Muscle layer of duodenum (tissue), 2 donors: ENCODE results near the gene KRT84.

Experiments used
- H3K27ac ChIP-seq: one replicate; pipeline ENCODE4 v1.7.0; 2013; ENCODE audit warnings: mild to moderate bottlenecking, low read length
- H3K27me3 ChIP-seq: one replicate; pipeline ENCODE4 v1.7.0; 2013; ENCODE audit warnings: low read depth, mild to moderate bottlenecking, control low read depth, low read length
- H3K36me3 ChIP-seq, 2 donors: one replicate each; pipeline ENCODE4 v1.7.0; 2013; ENCODE audit warnings: low read length in 2 of 2, control low read depth in 1 of 2, mild to moderate bottlenecking in 1 of 2; ENCODE audit not compliant: insufficient read depth in 2 of 2, control insufficient read depth in 1 of 2
- H3K4me1 ChIP-seq, 2 donors: one replicate each; pipeline ENCODE4 v1.7.0; 2013; ENCODE audit warnings: low read length in 2 of 2, mild to moderate bottlenecking in 2 of 2, control low read depth in 1 of 2, moderate library complexity in 1 of 2; ENCODE audit not compliant: insufficient read depth in 2 of 2, control insufficient read depth in 1 of 2
- H3K4me3 ChIP-seq, 2 donors: one replicate each; pipeline ENCODE4 v1.7.0; 2013; ENCODE audit warnings: low read length in 2 of 2, low read depth in 1 of 2, mild to moderate bottlenecking in 1 of 2
- H3K9me3 ChIP-seq, 2 donors: one replicate each; pipeline ENCODE4 v1.7.0; 2013; ENCODE audit warnings: low read length in 2 of 2, control low read depth in 1 of 2, mild to moderate bottlenecking in 1 of 2; ENCODE audit not compliant: control insufficient read depth in 1 of 2
- donor health status: healthy.

Gene KRT84

DNA sequence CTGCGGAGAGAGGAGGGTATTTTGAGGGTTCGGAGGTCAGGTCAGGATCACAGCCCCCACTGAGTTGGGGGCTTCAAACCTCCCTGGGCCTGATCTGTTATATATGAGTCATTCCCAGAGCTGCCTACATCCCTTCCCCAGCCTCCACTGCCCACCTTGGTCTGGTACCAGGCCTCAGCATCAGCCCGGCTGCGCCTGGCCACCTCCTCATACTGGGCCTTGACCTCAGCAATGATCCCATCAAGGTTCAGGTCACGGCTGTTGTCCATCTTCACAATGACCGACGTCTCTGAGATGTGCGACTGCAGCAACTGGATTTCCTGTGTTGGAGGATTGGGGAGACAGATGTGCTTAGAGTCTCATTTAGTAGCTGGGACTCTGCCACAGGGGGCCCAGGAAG lies 4.2 kb downstream of the KRT84 start:
- Histone ChIP-seq H3K36me3 (no peaks in the 10 kb centered on the region), H3K27ac (no peak overlapping the region), H3K4me3 (no peak overlapping the region), H3K4me1 (no peaks in the 10 kb centered on the region), H3K9me3 (no peaks in the 10 kb centered on the region), H3K27me3 (no peaks in the 10 kb centered on the region)

- Histone ChIP-seq H3K9me3 (no peaks in the 10 kb centered on the region), H3K27ac (no peak overlapping the region), H3K4me1 (no peaks in the 10 kb centered on the region), H3K36me3 (no peaks in the 10 kb centered on the region), H3K4me3 (no peak overlapping the region), H3K27me3 (no peaks in the 10 kb centered on the region)
These were observed 5.2 kb downstream of the KRT84 start for GRCh38 chr12:52380271-52380694.

DNA sequence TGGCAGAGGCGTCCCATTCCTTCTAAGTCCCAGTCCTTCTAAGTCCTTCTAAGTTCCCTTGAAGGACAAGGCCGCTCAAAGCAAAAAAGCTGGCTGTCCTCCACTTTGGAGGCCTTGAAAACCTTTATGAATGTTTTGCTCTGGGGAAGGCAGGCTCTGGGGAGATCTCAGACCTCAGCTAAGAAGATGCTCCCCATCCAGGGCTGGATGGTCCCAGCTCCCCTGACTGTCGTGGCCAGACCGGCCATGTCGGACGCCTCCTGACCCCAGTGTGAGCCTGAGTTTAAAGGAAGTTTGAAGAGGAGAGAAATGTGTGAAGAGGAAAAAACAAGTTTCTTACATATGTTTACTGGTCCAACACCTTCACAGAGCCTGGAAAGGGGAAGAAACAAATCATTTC lies 5.9 kb downstream of the KRT84 start:
- Histone ChIP-seq H3K4me1 (no peaks in the 10 kb centered on the region), H3K27me3 (no peaks in the 10 kb centered on the region), H3K36me3 (no peaks in the 10 kb centered on the region), H3K27ac (no peak overlapping the region), H3K9me3 (no peaks in the 10 kb centered on the region), H3K4me3 (no peak overlapping the region)

- H3K4me1 ChIP-seq, result no peaks in the 10 kb centered on the region
- H3K27ac ChIP-seq, result no peak overlapping the region
- no peaks in the 10 kb centered on the region for H3K27me3 ChIP-seq
- peaks cover 0 to 2% of the 10 kb centered on the region in 2 donors for H3K9me3 ChIP-seq
- H3K4me3 ChIP-seq, result no peak overlapping the region
- no peaks in the 10 kb centered on the region for H3K36me3 ChIP-seq
These were observed 7.4 kb downstream of the KRT84 start for GRCh38 chr12:52378091-52378490.

- no peak overlapping the region for H3K4me3 ChIP-seq
- peaks cover 0 to 2% of the 10 kb centered on the region in 2 donors for H3K9me3 ChIP-seq
- no peak overlapping the region for H3K27ac ChIP-seq
- no peaks in the 10 kb centered on the region for H3K27me3 ChIP-seq
- no peaks in the 10 kb centered on the region for H3K36me3 ChIP-seq
- no peaks in the 10 kb centered on the region for H3K4me1 ChIP-seq
These were observed 8.2 kb downstream of the KRT84 start for GRCh38 chr12:52377266-52377665.

DNA sequence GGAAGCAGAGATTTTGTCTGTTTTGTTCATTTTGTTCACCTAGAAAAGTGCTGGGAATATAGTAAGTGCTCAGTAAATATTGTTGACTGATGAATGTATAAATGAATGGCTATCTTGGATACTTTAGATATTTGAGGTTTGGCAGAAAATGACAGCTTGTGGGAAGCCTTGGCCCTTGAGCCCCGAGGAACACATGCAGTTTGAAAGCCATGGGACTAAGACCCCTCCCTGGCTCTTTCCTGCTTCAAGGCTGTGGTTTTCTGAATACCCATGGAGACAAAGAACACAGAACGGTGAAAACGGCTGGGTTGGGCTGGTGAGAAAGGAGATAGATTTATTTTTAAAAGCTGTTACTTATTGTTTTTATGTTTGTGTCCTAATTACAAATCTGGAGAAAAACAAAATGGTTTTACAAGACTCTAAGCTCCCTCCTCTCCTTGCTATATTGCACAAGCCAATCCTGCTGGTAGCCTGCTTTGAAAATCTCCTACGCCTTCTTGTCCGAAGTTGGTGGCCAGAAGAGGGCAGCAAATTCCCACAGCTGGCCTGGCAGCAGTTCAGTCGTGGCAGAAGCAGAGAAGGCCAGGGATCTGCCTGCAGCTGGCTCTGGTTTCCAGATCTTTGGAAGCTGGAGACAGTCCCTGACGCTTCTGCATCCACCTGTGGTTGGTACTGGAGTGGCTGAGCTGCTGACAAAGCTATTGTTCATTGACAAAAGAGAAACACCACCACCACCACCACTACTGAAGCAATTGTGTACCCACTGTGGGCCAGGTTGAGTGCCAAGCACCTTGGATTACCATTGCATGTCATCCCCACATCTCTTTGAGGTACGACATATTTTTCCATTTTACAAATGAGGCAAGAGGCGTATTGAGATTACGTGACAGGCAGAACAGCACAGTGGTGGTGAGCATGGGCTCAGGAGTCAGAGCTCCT lies 13.0 kb downstream of the KRT84 start:
- Histone ChIP-seq H3K27ac (no peak overlapping the region), H3K4me3 (no peak overlapping the region), H3K9me3 (peaks cover 0 to 2% of the 10 kb centered on the region in 2 donors), H3K36me3 (no peaks in the 10 kb centered on the region), H3K27me3 (no peaks in the 10 kb centered on the region), H3K4me1 (peaks cover 0 to 11% of the 10 kb centered on the region in 2 donors)

GRCh38 chr12:52371716-52372115 lies 13.7 kb downstream of the KRT84 start:
- Histone ChIP-seq H3K27me3 (no peaks in the 10 kb centered on the region), H3K4me3 (no peak overlapping the region), H3K27ac (no peak overlapping the region), H3K4me1 (peaks cover 0 to 11% of the 10 kb centered on the region in 2 donors), H3K9me3 (peaks cover 0 to 2% of the 10 kb centered on the region in 2 donors), H3K36me3 (no peaks in the 10 kb centered on the region)

GRCh38 chr12:52370926-52371608 lies 14.4 kb downstream of the KRT84 start:
- Histone ChIP-seq H3K9me3 (peaks cover 0 to 2% of the 10 kb centered on the region in 2 donors), H3K36me3 (no peaks in the 10 kb centered on the region), H3K4me3 (no peak overlapping the region), H3K27me3 (no peaks in the 10 kb centered on the region), H3K4me1 (peaks cover 0 to 11% of the 10 kb centered on the region in 2 donors), H3K27ac (no peak overlapping the region)

- no peaks in the 10 kb centered on the region for H3K27me3 ChIP-seq
- H3K4me3 ChIP-seq, result no peak overlapping the region
- H3K27ac ChIP-seq, result no peak overlapping the region
- peaks cover 0 to 2% of the 10 kb centered on the region in 2 donors for H3K9me3 ChIP-seq
- peaks cover 0 to 11% of the 10 kb centered on the region in 2 donors for H3K4me1 ChIP-seq
- H3K36me3 ChIP-seq, result no peaks in the 10 kb centered on the region
These were observed 15.6 kb downstream of the KRT84 start for GRCh38 chr12:52369809-52370208.

DNA sequence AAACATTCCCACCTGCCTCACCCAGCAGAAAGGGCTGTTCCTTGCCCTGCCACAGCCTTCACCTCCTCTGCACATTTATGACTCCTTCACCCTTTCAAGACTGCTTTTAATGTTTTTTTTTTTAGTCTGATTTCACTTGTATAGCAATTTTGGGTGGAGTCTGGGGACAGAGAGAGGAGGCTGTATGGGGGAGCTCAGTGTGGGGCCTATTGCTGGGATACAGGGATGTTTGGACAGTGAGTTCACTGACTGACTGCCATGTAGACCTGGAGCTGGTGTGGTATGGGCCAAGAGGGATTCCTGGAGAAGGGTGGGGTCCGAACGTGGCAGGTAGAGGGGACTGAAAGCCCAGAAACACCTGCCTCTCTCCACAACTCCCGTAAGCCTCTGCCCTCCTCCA lies 16.2 kb downstream of the KRT84 start:
- Histone ChIP-seq H3K4me1 (peaks cover 0 to 11% of the 10 kb centered on the region in 2 donors), H3K27me3 (no peaks in the 10 kb centered on the region), H3K27ac (no peak overlapping the region), H3K36me3 (no peaks in the 10 kb centered on the region), H3K4me3 (no peak overlapping the region), H3K9me3 (peaks cover 0 to 2% of the 10 kb centered on the region in 2 donors)

DNA sequence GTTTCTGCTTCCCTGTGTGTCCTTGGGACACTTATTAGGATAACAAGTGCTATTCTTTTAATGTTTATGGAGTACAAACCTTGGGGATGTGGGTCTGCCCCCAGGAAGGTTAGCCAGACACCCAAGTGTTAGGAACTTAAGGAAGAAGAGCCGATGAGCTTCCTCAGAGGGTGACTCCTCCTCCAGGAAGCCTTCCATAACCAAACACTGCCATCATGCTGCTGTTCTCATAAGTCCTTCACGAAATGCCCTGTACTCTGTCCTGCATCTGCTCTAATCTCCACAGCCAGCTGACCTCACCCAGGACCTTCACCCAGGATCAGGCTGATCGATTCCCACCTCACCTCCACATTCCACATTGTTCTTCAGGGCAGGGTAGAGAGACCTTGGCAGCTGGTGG lies 16.9 kb downstream of the KRT84 start:
- no peak overlapping the region for H3K4me3 ChIP-seq
- H3K9me3 ChIP-seq, result no peaks in the 10 kb centered on the region
- peaks cover 0 to 11% of the 10 kb centered on the region in 2 donors for H3K4me1 ChIP-seq
- no peaks in the 10 kb centered on the region for H3K36me3 ChIP-seq
- H3K27ac ChIP-seq, result no peak overlapping the region
- H3K27me3 ChIP-seq, result no peaks in the 10 kb centered on the region
